Measurements from ENCODE around the gene MIB1. TPM values are rescaled to one million over a fixed set of nuclear protein-coding genes. Genes with fewer than 3 reads are reported as not detected.
"Not testable (repeated sequence)": the region's sequence is repeated elsewhere in the genome, so short reads cannot be mapped to it uniquely, and the experiment has no call there.

The MIB1 gene
- total RNA-seq, 1 donor from 2014 or later, result 63.8 TPM

DNA sequence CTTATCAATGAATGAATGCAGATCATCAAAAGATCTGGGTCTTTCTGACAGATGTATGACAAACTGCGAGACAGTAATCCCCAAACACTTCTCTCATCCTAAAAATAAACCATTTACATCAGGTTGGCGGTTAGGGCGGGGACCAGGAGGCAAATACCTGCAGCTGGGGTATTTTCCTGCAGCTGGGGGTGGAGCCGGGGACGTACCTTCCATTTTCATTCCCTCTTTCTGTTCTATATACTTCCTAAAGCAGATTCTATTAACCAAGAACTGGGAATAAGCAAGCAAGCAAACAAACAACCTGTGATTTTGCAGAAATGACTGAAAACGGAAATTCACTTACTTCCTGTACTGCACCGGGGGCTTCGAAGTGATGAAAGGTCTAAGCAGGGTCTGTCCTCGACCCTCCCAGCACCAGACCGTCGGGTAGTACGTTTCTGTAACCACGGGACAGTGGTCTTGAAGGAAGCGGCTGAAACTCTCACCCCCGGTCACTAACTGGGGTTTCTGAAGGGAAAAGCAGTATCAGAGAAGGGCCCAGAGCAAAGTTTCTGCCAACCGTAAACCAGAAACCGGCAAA, 37.3 kb upstream of the MIB1 start:
- TF ChIP-seq, protein P1, sequence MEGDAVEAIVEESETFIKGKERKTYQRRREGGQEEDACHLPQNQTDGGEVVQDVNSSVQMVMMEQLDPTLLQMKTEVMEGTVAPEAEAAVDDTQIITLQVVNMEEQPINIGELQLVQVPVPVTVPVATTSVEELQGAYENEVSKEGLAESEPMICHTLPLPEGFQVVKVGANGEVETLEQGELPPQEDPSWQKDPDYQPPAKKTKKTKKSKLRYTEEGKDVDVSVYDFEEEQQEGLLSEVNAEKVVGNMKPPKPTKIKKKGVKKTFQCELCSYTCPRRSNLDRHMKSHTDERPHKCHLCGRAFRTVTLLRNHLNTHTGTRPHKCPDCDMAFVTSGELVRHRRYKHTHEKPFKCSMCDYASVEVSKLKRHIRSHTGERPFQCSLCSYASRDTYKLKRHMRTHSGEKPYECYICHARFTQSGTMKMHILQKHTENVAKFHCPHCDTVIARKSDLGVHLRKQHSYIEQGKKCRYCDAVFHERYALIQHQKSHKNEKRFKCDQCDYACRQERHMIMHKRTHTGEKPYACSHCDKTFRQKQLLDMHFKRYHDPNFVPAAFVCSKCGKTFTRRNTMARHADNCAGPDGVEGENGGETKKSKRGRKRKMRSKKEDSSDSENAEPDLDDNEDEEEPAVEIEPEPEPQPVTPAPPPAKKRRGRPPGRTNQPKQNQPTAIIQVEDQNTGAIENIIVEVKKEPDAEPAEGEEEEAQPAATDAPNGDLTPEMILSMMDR (IDR thresholded peaks at IDR 0.05), result no peak
- Mint-ChIP-seq H3K36me3 (ENCODE audit: unreplicated experiment) (no peaks in the 10 kb centered on the region), H3K9me3 (ENCODE audit: unreplicated experiment) (no peaks in the 10 kb centered on the region), H3K4me1 (ENCODE audit: unreplicated experiment) (peaks cover 20% of the 10 kb centered on the region), H3K27me3 (ENCODE audit: unreplicated experiment) (no peaks in the 10 kb centered on the region), H3K4me3 (ENCODE audit: unreplicated experiment) (peak overlapping the region; percentile 87), H3K27ac (ENCODE audit: unreplicated experiment) (peak overlapping the region; percentile 86)
- DNase-seq (ENCODE audit: extremely low spot score, unreplicated experiment), result no peak

DNA sequence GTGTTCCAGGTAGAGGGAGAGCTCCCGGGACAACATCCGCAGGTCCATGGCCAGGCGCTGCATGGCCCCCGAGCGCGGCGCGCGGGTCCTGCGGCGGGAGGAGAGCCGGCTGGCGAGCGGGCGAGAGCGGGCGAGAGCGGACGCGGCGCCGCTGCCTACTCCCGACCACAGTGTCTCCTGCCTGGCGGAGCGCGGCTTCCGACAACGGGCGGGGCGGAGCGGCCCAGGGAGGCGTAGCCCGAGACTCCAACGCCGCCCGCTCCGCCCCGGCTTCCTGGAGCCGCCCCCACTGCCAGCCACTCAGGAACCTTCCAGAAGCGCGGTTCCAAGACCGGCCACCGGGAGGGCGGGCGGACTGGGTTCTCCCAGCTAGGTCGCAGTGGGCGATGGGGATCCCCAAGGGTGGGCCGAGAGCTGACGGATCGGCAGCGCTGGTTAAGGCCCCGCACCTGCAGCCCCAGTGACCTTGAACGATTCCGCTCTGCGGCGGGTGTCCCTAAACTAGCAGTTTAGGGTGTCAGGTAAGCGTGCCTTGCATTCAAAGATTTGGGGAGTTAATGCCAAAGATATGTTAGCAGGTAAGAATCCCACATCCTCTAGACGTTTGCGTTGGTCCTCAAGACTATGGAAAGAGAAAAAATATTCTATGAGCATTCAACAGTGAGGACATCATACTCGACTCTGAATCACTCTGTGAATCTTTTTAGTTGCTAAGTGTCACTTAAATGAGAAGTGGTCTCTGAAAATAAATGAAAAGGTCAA, 35.8 kb upstream of the MIB1 start, which contains the start of gene ABHD3:
TSS of gene ABHD3 (minus strand) at position 172 of the 762 bp plus-strand sequence. CDS start at position 63, 109 bp downstream.
- H3K36me3 Mint-ChIP-seq (ENCODE audit: unreplicated experiment), result no peaks in the 10 kb centered on the region
- peak within 1 kb of the TSS; percentile 86 for H3K27ac Mint-ChIP-seq (ENCODE audit: unreplicated experiment)

DNA sequence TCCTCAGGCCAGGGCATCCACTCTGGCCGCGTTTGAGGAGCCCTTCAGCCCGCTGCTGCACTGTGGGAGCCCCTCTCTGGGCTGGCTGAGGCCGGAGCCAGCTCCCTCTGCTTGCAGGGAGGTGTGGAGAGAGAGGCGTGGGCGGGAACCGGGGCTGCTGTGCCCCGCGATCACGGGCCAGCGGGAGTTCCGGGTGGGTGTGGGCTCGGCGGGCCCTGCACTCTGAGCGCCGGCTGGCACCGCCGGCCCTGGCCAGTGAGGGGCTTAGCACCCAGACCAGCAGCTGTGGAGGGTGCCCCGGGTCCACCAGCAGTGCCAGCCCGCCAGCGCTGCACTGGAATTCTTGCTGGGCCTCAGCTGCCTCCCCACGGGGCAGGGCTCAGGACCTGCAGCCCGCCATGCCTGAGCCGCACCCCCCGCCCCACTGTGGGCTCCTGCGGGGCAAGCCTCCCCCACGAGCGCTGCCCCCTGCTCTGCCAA, 34.2 kb upstream of the MIB1 start:
- Mint-ChIP-seq H3K4me3 (ENCODE audit: unreplicated experiment) (no peak overlapping the region), H3K27ac (ENCODE audit: unreplicated experiment) (no peak overlapping the region), H3K36me3 (ENCODE audit: unreplicated experiment) (no peaks in the 10 kb centered on the region), H3K27me3 (ENCODE audit: unreplicated experiment) (no peaks in the 10 kb centered on the region), H3K9me3 (ENCODE audit: unreplicated experiment) (no peaks in the 10 kb centered on the region), H3K4me1 (ENCODE audit: unreplicated experiment) (peaks cover 20% of the 10 kb centered on the region)
- peak; percentile 83 for DNase-seq (ENCODE audit: extremely low spot score, unreplicated experiment)
- TF ChIP-seq, protein P1 (IDR thresholded peaks at IDR 0.05), result no peak

More for the DNA sequence above, 35.8 kb upstream of the MIB1 start, which contains the start of gene ABHD3:
- no peaks in the 10 kb centered on the region for H3K9me3 Mint-ChIP-seq (ENCODE audit: unreplicated experiment)
- peak within 1 kb of the TSS; percentile 87 for H3K4me3 Mint-ChIP-seq (ENCODE audit: unreplicated experiment)
- TF ChIP-seq, protein P1 (IDR thresholded peaks at IDR 0.05), result peak; percentile 49
- H3K4me1 Mint-ChIP-seq (ENCODE audit: unreplicated experiment), result peaks cover 20% of the 10 kb centered on the region
- DNase-seq (ENCODE audit: extremely low spot score, unreplicated experiment), result peak; percentile 97
- no peaks in the 10 kb centered on the region for H3K27me3 Mint-ChIP-seq (ENCODE audit: unreplicated experiment)

DNA sequence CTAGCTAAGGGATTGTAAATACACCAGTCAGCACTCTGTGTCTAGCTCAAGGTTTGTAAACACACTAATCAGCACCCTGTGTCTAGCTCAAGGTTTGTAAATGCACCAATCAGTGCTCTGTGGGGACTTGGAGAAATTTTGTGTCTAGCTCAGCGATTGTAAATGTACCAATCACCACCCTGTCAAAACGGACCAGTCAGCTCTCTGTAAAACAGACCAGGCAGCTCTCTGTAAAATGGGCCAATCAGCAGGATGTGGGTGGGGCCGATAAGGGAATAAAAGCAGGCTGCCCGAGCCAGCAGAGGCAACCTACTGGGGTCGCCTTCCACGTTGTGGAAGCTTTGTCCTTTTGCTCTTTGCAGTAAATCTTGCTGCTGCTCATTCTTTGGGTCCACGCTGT, 33.5 kb upstream of the MIB1 start:
- DNase-seq (ENCODE audit: extremely low spot score, unreplicated experiment), result peak; percentile 59
- not testable (repeated sequence) for H3K27ac Mint-ChIP-seq (ENCODE audit: unreplicated experiment); H3K9me3 Mint-ChIP-seq (ENCODE audit: unreplicated experiment); H3K27me3 Mint-ChIP-seq (ENCODE audit: unreplicated experiment); H3K4me3 Mint-ChIP-seq (ENCODE audit: unreplicated experiment); H3K36me3 Mint-ChIP-seq (ENCODE audit: unreplicated experiment)
- H3K4me1 Mint-ChIP-seq (ENCODE audit: unreplicated experiment), result peaks cover 20% of the 10 kb centered on the region

DNA sequence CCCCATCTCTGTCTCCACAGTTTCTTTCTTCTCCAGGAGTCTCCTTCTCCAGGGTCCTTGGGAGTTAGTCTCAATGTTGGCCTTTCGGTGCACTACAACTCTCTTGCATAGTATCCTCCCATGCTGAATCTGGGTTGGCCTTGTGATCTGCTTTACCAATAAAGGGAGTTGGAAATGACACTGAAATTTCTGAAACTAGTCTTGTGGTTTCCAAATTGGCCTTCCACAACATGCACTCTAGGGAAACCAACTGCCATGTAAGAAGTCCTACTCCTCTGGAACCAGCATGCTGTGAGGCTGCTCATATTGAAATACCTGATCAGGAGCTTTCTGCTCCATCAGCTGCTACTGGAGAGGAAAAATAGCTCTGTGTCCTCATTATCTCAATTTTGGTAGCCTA, 26.1 kb upstream of the MIB1 start:
- Mint-ChIP-seq H3K27me3 (ENCODE audit: unreplicated experiment) (no peaks in the 10 kb centered on the region), H3K4me1 (ENCODE audit: unreplicated experiment) (no peaks in the 10 kb centered on the region), H3K9me3 (ENCODE audit: unreplicated experiment) (peaks cover 20% of the 10 kb centered on the region), H3K36me3 (ENCODE audit: unreplicated experiment) (peaks cover 3% of the 10 kb centered on the region), H3K27ac (ENCODE audit: unreplicated experiment) (no peak overlapping the region), H3K4me3 (ENCODE audit: unreplicated experiment) (no peak overlapping the region)
- no peak for DNase-seq (ENCODE audit: extremely low spot score, unreplicated experiment)
- TF ChIP-seq, protein P1 (IDR thresholded peaks at IDR 0.05), result no peak
